WTC11 (cell line): ENCODE data around the gene CHID1. TPM values are rescaled to one million over a fixed set of nuclear protein-coding genes. Genes with fewer than 3 reads are reported as not detected.

Experiments
- CREM ChIP-seq: sonication (generic); formaldehyde crosslinking; IDR thresholded peaks from 2 replicates; pipeline ENCODE4 v1.8.1; 2022; ENCODE audit warnings: mild to moderate bottlenecking, missing genetic modification reagents, moderate library complexity
- GTF2I ChIP-seq: fragments of 250-450 bp; sonication (Bioruptor Pico); conservative IDR thresholded peaks from 2 replicates; pipeline ENCODE4 v1.4.0; 2021; ENCODE audit warnings: mild to moderate bottlenecking
- HMGA2 ChIP-seq: fragments of 250-450 bp; sonication (Bioruptor Pico); IDR thresholded peaks from 2 replicates; pipeline ENCODE4 v1.4.0; 2021; ENCODE audit warnings: mild to moderate bottlenecking, moderate library complexity
- JAZF1 ChIP-seq: fragments of 250-450 bp; sonication (Bioruptor Pico); IDR thresholded peaks from 2 replicates; pipeline ENCODE4 v1.9.0; 2021; ENCODE audit warnings: moderate library complexity, mild to moderate bottlenecking, inconsistent platforms
- MYBL2 ChIP-seq: sonication (generic); formaldehyde crosslinking; IDR thresholded peaks from 2 replicates; pipeline ENCODE4 v1.8.1; 2023; ENCODE audit warnings: mild to moderate bottlenecking, moderate library complexity, missing genetic modification reagents
- NFATC4 ChIP-seq: fragments of 250-450 bp; sonication (Bioruptor Pico); IDR thresholded peaks from 2 replicates; pipeline ENCODE4 v1.9.0; 2021; ENCODE audit warnings: mild to moderate bottlenecking
- NFYB ChIP-seq: sonication (generic); formaldehyde crosslinking; conservative IDR thresholded peaks from 2 replicates; pipeline ENCODE4 v1.8.0; 2022; ENCODE audit warnings: low read depth, missing genetic modification reagents
- RELA ChIP-seq: sonication (generic); formaldehyde crosslinking; IDR thresholded peaks from 2 replicates; pipeline ENCODE4 v1.8.1; 2022; ENCODE audit warnings: missing genetic modification reagents, mild to moderate bottlenecking, borderline replicate concordance
- TCF7 ChIP-seq: sonication (generic); formaldehyde crosslinking; IDR thresholded peaks from 2 replicates; pipeline ENCODE4 v1.8.0; 2022; ENCODE audit warnings: mild to moderate bottlenecking, low read depth, missing genetic modification reagents, moderate library complexity
- total RNA-seq: library from RNA; stranded (reverse); gene quantifications from 3 replicates; pipeline ENCODE4 v1.2.3, GENCODE V29; 2021
- TF ChIP-seq, protein P1 (sequence below): sonication (generic); formaldehyde crosslinking; IDR thresholded peaks from 2 replicates; pipeline ENCODE4 v1.8.1; 2023; ENCODE audit warnings: mild to moderate bottlenecking, moderate library complexity, missing genetic modification reagents
- TF ChIP-seq, protein P2 (sequence below): sonication (generic); formaldehyde crosslinking; IDR thresholded peaks from 2 replicates; pipeline ENCODE4 v1.8.0; 2023; ENCODE audit warnings: missing genetic modification reagents, mild to moderate bottlenecking, borderline replicate concordance
- TF ChIP-seq, protein P3 (sequence below): fragments of 200-600 bp; IDR thresholded peaks from 2 replicates; pipeline ENCODE4 v1.8.0; 2022; ENCODE audit warnings: antibody characterized with exemption
- TF ChIP-seq, protein P4 (sequence below): sonication (generic); formaldehyde crosslinking; conservative IDR thresholded peaks from 2 replicates; pipeline ENCODE4 v1.8.1; 2022; ENCODE audit warnings: mild to moderate bottlenecking, missing genetic modification reagents
- TF ChIP-seq, protein P5 (sequence below): sonication (generic); formaldehyde crosslinking; IDR thresholded peaks from 2 replicates; pipeline ENCODE4 v1.8.0; 2022; ENCODE audit warnings: mild to moderate bottlenecking, missing genetic modification reagents
- TF ChIP-seq, protein P6 (sequence below): sonication (generic); formaldehyde crosslinking; IDR thresholded peaks from 2 replicates; pipeline ENCODE4 v1.8.1; 2023; ENCODE audit warnings: mild to moderate bottlenecking, missing genetic modification reagents
- TF ChIP-seq, protein P7 (sequence below): sonication (generic); formaldehyde crosslinking; conservative IDR thresholded peaks from 2 replicates; pipeline ENCODE4 v1.8.1; 2023; ENCODE audit warnings: mild to moderate bottlenecking, low read depth, missing genetic modification reagents, moderate library complexity
- TF ChIP-seq, protein P8 (sequence below): sonication (generic); formaldehyde crosslinking; IDR thresholded peaks from 2 replicates; pipeline ENCODE4 v1.8.1; 2022; ENCODE audit warnings: low read depth, missing genetic modification reagents, borderline replicate concordance
- TF ChIP-seq, protein P9 (sequence below): sonication (generic); formaldehyde crosslinking; IDR thresholded peaks from 2 replicates; pipeline ENCODE4 v1.8.1; 2022; ENCODE audit warnings: mild to moderate bottlenecking, moderate library complexity, missing genetic modification reagents

Gene CHID1
- total RNA-seq, 1 experiment from 2014 or later = 92.8 TPM

DNA sequence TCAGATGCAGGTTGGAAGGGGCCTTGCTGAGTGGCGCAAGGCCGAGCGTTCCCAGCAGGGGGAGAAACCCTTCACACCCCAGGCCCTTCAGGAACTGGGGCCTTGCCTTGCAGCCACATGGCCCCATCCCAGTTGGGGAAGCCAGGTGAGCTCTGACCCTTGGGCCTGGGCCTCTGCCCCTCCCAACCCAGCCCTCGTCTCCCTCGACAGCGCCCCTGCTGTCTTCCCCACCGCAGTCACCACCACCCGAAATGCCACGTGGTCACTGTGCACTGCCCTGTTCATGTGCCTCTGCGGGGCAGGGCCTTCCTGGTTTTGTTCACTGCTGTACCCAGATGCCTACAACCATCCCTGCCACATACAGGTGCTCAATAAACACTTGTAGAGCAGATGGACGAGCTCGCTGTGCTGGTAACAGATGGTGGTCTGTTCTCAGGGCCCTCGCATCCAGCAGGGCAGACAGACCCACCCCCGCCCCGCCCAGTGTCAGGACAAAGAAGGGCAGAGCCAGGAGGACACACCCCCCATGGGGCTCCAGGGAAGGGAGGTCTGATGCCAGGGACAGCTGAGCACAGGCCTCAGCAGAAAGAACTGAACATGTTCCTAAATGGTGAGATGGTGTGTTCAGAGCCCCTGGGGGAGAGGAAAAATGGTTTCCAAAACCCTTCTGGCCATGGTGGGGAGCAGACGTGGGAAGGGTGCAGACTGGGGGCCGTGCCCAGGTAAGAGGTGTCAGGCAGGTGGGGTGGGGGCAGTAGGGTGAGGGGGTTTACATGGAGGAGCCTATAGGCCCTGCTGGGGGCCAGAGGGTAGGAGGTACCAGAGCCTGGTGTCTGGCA is 72.0 kb downstream of the CHID1 start (continued):
- no peak for TF ChIP-seq TCF7 (CRISPR knock-in tag)
- TF ChIP-seq NFATC4 (CRISPR knock-in tag) = no peak
- TF ChIP-seq CREM (CRISPR knock-in tag) = no peak
- TF ChIP-seq, protein P1, sequence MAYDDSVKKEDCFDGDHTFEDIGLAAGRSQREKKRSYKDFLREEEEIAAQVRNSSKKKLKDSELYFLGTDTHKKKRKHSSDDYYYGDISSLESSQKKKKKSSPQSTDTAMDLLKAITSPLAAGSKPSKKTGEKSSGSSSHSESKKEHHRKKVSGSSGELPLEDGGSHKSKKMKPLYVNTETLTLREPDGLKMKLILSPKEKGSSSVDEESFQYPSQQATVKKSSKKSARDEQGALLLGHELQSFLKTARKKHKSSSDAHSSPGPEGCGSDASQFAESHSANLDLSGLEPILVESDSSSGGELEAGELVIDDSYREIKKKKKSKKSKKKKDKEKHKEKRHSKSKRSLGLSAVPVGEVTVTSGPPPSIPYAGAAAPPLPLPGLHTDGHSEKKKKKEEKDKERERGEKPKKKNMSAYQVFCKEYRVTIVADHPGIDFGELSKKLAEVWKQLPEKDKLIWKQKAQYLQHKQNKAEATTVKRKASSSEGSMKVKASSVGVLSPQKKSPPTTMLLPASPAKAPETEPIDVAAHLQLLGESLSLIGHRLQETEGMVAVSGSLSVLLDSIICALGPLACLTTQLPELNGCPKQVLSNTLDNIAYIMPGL = no peak
- TF ChIP-seq, protein P2, sequence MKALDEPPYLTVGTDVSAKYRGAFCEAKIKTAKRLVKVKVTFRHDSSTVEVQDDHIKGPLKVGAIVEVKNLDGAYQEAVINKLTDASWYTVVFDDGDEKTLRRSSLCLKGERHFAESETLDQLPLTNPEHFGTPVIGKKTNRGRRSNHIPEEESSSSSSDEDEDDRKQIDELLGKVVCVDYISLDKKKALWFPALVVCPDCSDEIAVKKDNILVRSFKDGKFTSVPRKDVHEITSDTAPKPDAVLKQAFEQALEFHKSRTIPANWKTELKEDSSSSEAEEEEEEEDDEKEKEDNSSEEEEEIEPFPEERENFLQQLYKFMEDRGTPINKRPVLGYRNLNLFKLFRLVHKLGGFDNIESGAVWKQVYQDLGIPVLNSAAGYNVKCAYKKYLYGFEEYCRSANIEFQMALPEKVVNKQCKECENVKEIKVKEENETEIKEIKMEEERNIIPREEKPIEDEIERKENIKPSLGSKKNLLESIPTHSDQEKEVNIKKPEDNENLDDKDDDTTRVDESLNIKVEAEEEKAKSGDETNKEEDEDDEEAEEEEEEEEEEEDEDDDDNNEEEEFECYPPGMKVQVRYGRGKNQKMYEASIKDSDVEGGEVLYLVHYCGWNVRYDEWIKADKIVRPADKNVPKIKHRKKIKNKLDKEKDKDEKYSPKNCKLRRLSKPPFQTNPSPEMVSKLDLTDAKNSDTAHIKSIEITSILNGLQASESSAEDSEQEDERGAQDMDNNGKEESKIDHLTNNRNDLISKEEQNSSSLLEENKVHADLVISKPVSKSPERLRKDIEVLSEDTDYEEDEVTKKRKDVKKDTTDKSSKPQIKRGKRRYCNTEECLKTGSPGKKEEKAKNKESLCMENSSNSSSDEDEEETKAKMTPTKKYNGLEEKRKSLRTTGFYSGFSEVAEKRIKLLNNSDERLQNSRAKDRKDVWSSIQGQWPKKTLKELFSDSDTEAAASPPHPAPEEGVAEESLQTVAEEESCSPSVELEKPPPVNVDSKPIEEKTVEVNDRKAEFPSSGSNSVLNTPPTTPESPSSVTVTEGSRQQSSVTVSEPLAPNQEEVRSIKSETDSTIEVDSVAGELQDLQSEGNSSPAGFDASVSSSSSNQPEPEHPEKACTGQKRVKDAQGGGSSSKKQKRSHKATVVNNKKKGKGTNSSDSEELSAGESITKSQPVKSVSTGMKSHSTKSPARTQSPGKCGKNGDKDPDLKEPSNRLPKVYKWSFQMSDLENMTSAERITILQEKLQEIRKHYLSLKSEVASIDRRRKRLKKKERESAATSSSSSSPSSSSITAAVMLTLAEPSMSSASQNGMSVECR (CRISPR knock-in tag) = no peak; the same call in 1 of the 2 replicates
- TF ChIP-seq RELA = no peak
- TF ChIP-seq, protein P3, sequence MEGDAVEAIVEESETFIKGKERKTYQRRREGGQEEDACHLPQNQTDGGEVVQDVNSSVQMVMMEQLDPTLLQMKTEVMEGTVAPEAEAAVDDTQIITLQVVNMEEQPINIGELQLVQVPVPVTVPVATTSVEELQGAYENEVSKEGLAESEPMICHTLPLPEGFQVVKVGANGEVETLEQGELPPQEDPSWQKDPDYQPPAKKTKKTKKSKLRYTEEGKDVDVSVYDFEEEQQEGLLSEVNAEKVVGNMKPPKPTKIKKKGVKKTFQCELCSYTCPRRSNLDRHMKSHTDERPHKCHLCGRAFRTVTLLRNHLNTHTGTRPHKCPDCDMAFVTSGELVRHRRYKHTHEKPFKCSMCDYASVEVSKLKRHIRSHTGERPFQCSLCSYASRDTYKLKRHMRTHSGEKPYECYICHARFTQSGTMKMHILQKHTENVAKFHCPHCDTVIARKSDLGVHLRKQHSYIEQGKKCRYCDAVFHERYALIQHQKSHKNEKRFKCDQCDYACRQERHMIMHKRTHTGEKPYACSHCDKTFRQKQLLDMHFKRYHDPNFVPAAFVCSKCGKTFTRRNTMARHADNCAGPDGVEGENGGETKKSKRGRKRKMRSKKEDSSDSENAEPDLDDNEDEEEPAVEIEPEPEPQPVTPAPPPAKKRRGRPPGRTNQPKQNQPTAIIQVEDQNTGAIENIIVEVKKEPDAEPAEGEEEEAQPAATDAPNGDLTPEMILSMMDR = peak; percentile 27; the same call in 1 of the 2 replicates
- no peak for TF ChIP-seq JAZF1 (CRISPR knock-in tag)
- no peak for TF ChIP-seq NFYB (CRISPR knock-in tag)
- TF ChIP-seq GTF2I (CRISPR knock-in tag) = no peak
- TF ChIP-seq, protein P4, sequence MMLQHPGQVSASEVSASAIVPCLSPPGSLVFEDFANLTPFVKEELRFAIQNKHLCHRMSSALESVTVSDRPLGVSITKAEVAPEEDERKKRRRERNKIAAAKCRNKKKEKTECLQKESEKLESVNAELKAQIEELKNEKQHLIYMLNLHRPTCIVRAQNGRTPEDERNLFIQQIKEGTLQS (CRISPR knock-in tag) = no peak
- TF ChIP-seq HMGA2 = no peak
- TF ChIP-seq, protein P5, sequence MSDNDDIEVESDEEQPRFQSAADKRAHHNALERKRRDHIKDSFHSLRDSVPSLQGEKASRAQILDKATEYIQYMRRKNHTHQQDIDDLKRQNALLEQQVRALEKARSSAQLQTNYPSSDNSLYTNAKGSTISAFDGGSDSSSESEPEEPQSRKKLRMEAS (CRISPR knock-in tag) = peak; percentile 60; the same call in 1 of the 2 replicates
- TF ChIP-seq, protein P6, sequence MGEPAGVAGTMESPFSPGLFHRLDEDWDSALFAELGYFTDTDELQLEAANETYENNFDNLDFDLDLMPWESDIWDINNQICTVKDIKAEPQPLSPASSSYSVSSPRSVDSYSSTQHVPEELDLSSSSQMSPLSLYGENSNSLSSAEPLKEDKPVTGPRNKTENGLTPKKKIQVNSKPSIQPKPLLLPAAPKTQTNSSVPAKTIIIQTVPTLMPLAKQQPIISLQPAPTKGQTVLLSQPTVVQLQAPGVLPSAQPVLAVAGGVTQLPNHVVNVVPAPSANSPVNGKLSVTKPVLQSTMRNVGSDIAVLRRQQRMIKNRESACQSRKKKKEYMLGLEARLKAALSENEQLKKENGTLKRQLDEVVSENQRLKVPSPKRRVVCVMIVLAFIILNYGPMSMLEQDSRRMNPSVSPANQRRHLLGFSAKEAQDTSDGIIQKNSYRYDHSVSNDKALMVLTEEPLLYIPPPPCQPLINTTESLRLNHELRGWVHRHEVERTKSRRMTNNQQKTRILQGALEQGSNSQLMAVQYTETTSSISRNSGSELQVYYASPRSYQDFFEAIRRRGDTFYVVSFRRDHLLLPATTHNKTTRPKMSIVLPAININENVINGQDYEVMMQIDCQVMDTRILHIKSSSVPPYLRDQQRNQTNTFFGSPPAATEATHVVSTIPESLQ (CRISPR knock-in tag) = no peak
- TF ChIP-seq, protein P7, sequence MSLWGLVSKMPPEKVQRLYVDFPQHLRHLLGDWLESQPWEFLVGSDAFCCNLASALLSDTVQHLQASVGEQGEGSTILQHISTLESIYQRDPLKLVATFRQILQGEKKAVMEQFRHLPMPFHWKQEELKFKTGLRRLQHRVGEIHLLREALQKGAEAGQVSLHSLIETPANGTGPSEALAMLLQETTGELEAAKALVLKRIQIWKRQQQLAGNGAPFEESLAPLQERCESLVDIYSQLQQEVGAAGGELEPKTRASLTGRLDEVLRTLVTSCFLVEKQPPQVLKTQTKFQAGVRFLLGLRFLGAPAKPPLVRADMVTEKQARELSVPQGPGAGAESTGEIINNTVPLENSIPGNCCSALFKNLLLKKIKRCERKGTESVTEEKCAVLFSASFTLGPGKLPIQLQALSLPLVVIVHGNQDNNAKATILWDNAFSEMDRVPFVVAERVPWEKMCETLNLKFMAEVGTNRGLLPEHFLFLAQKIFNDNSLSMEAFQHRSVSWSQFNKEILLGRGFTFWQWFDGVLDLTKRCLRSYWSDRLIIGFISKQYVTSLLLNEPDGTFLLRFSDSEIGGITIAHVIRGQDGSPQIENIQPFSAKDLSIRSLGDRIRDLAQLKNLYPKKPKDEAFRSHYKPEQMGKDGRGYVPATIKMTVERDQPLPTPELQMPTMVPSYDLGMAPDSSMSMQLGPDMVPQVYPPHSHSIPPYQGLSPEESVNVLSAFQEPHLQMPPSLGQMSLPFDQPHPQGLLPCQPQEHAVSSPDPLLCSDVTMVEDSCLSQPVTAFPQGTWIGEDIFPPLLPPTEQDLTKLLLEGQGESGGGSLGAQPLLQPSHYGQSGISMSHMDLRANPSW = no peak
- TF ChIP-seq, protein P8, sequence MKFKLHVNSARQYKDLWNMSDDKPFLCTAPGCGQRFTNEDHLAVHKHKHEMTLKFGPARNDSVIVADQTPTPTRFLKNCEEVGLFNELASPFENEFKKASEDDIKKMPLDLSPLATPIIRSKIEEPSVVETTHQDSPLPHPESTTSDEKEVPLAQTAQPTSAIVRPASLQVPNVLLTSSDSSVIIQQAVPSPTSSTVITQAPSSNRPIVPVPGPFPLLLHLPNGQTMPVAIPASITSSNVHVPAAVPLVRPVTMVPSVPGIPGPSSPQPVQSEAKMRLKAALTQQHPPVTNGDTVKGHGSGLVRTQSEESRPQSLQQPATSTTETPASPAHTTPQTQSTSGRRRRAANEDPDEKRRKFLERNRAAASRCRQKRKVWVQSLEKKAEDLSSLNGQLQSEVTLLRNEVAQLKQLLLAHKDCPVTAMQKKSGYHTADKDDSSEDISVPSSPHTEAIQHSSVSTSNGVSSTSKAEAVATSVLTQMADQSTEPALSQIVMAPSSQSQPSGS = no peak
- no peak for TF ChIP-seq MYBL2 (CRISPR knock-in tag)
- TF ChIP-seq, protein P9, sequence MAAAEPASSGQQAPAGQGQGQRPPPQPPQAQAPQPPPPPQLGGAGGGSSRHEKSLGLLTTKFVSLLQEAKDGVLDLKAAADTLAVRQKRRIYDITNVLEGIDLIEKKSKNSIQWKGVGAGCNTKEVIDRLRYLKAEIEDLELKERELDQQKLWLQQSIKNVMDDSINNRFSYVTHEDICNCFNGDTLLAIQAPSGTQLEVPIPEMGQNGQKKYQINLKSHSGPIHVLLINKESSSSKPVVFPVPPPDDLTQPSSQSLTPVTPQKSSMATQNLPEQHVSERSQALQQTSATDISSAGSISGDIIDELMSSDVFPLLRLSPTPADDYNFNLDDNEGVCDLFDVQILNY (CRISPR knock-in tag) = no peak
